ENCODE measurements around the gene TMEFF2.
"Not testable (repeated sequence)": the region's sequence is repeated elsewhere in the genome, so short reads cannot be mapped to it uniquely, and the experiment has no call there.

The TMEFF2 gene

GRCh38 chr2:192146069-192147015 is 48.4 kb downstream of the TMEFF2 start:
- Histone ChIP-seq H3K4me1 (ENCODE audit: control insufficient read depth, insufficient read depth, low read length) (no peaks in the 10 kb centered on the region), H3K36me3 (ENCODE audit: control insufficient read depth, insufficient read depth, low read length) (no peaks in the 10 kb centered on the region), H3K9me3 (ENCODE audit: control insufficient read depth, low read length) (no peaks in the 10 kb centered on the region), H3K9ac (ENCODE audit: low read length) (no peak overlapping the region), H3K27me3 (ENCODE audit: control insufficient read depth, insufficient read depth, low read length) (no peaks in the 10 kb centered on the region), H3K4me3 (ENCODE audit: low read length) (no peak overlapping the region)

- Histone ChIP-seq H3K36me3 (ENCODE audit: control insufficient read depth, insufficient read depth, low read length) (no peaks in the 10 kb centered on the region), H3K9me3 (ENCODE audit: control insufficient read depth, low read length) (no peaks in the 10 kb centered on the region), H3K9ac (ENCODE audit: low read length) (no peak overlapping the region), H3K27me3 (ENCODE audit: control insufficient read depth, insufficient read depth, low read length) (no peaks in the 10 kb centered on the region), H3K4me3 (ENCODE audit: low read length) (no peak overlapping the region), H3K4me1 (ENCODE audit: control insufficient read depth, insufficient read depth, low read length) (no peaks in the 10 kb centered on the region)
These were observed 49.2 kb downstream of the TMEFF2 start for GRCh38 chr2:192145496-192145895.

- Histone ChIP-seq H3K4me1 (ENCODE audit: control insufficient read depth, insufficient read depth, low read length) (no peaks in the 10 kb centered on the region), H3K4me3 (ENCODE audit: low read length) (no peak overlapping the region)
These were observed 54.4 kb downstream of the TMEFF2 start for GRCh38 chr2:192140236-192140839.

GRCh38 chr2:192139813-192140212 is 54.9 kb downstream of the TMEFF2 start:
- Histone ChIP-seq H3K36me3 (ENCODE audit: control insufficient read depth, insufficient read depth, low read length) (no peaks in the 10 kb centered on the region), H3K27me3 (ENCODE audit: control insufficient read depth, insufficient read depth, low read length) (no peaks in the 10 kb centered on the region), H3K4me3 (ENCODE audit: low read length) (no peak overlapping the region), H3K9me3 (ENCODE audit: control insufficient read depth, low read length) (no peaks in the 10 kb centered on the region), H3K4me1 (ENCODE audit: control insufficient read depth, insufficient read depth, low read length) (no peaks in the 10 kb centered on the region), H3K9ac (ENCODE audit: low read length) (no peak overlapping the region)

More at GRCh38 chr2:192140236-192140839, 54.4 kb downstream of the TMEFF2 start:
- H3K27me3 ChIP-seq (ENCODE audit: control insufficient read depth, insufficient read depth, low read length): no peaks in the 10 kb centered on the region
- no peaks in the 10 kb centered on the region for H3K36me3 ChIP-seq (ENCODE audit: control insufficient read depth, insufficient read depth, low read length)
- H3K9ac ChIP-seq (ENCODE audit: low read length): no peak overlapping the region
- H3K9me3 ChIP-seq (ENCODE audit: control insufficient read depth, low read length): no peaks in the 10 kb centered on the region

GRCh38 chr2:192137451-192137850 is 57.3 kb downstream of the TMEFF2 start:
- Histone ChIP-seq H3K36me3 (ENCODE audit: control insufficient read depth, insufficient read depth, low read length) (no peaks in the 10 kb centered on the region), H3K9ac (ENCODE audit: low read length) (no peak overlapping the region), H3K9me3 (ENCODE audit: control insufficient read depth, low read length) (no peaks in the 10 kb centered on the region), H3K27me3 (ENCODE audit: control insufficient read depth, insufficient read depth, low read length) (no peaks in the 10 kb centered on the region), H3K4me1 (ENCODE audit: control insufficient read depth, insufficient read depth, low read length) (no peaks in the 10 kb centered on the region), H3K4me3 (ENCODE audit: low read length) (no peak overlapping the region)

GRCh38 chr2:192132604-192133003 is 62.1 kb downstream of the TMEFF2 start:
- H3K9me3 ChIP-seq (ENCODE audit: control insufficient read depth, low read length); H3K9ac ChIP-seq (ENCODE audit: low read length); H3K36me3 ChIP-seq (ENCODE audit: control insufficient read depth, insufficient read depth, low read length); H3K27me3 ChIP-seq (ENCODE audit: control insufficient read depth, insufficient read depth, low read length); H3K4me3 ChIP-seq (ENCODE audit: low read length); H3K4me1 ChIP-seq (ENCODE audit: control insufficient read depth, insufficient read depth, low read length): not testable (repeated sequence)

GRCh38 chr2:192130312-192130711 is 64.4 kb downstream of the TMEFF2 start:
- H3K9me3 ChIP-seq (ENCODE audit: control insufficient read depth, low read length); H3K36me3 ChIP-seq (ENCODE audit: control insufficient read depth, insufficient read depth, low read length); H3K4me3 ChIP-seq (ENCODE audit: low read length); H3K4me1 ChIP-seq (ENCODE audit: control insufficient read depth, insufficient read depth, low read length); H3K9ac ChIP-seq (ENCODE audit: low read length); H3K27me3 ChIP-seq (ENCODE audit: control insufficient read depth, insufficient read depth, low read length): not testable (repeated sequence)

GRCh38 chr2:192128655-192129054 is 66.1 kb downstream of the TMEFF2 start:
- Histone ChIP-seq H3K4me1 (ENCODE audit: control insufficient read depth, insufficient read depth, low read length) (no peaks in the 10 kb centered on the region), H3K27me3 (ENCODE audit: control insufficient read depth, insufficient read depth, low read length) (no peaks in the 10 kb centered on the region), H3K9ac (ENCODE audit: low read length) (no peak overlapping the region), H3K36me3 (ENCODE audit: control insufficient read depth, insufficient read depth, low read length) (no peaks in the 10 kb centered on the region), H3K4me3 (ENCODE audit: low read length) (no peak overlapping the region), H3K9me3 (ENCODE audit: control insufficient read depth, low read length) (no peaks in the 10 kb centered on the region)

GRCh38 chr2:192127434-192127833 is 67.3 kb downstream of the TMEFF2 start:
- H3K27me3 ChIP-seq (ENCODE audit: control insufficient read depth, insufficient read depth, low read length): no peaks in the 10 kb centered on the region

GRCh38 chr2:192126912-192127311 is 67.8 kb downstream of the TMEFF2 start:
- Histone ChIP-seq H3K27me3 (ENCODE audit: control insufficient read depth, insufficient read depth, low read length) (no peaks in the 10 kb centered on the region), H3K4me1 (ENCODE audit: control insufficient read depth, insufficient read depth, low read length) (no peaks in the 10 kb centered on the region), H3K9me3 (ENCODE audit: control insufficient read depth, low read length) (no peaks in the 10 kb centered on the region), H3K36me3 (ENCODE audit: control insufficient read depth, insufficient read depth, low read length) (no peaks in the 10 kb centered on the region), H3K9ac (ENCODE audit: low read length) (no peak overlapping the region), H3K4me3 (ENCODE audit: low read length) (no peak overlapping the region)

More at GRCh38 chr2:192127434-192127833, 67.3 kb downstream of the TMEFF2 start:
- no peak overlapping the region for H3K9ac ChIP-seq (ENCODE audit: low read length)
- H3K4me3 ChIP-seq (ENCODE audit: low read length): no peak overlapping the region
- H3K4me1 ChIP-seq (ENCODE audit: control insufficient read depth, insufficient read depth, low read length): no peaks in the 10 kb centered on the region
- no peaks in the 10 kb centered on the region for H3K36me3 ChIP-seq (ENCODE audit: control insufficient read depth, insufficient read depth, low read length)
- no peaks in the 10 kb centered on the region for H3K9me3 ChIP-seq (ENCODE audit: control insufficient read depth, low read length)

- H3K4me1 ChIP-seq (ENCODE audit: control insufficient read depth, insufficient read depth, low read length): no peaks in the 10 kb centered on the region
These were observed 68.3 kb downstream of the TMEFF2 start for GRCh38 chr2:192126426-192126825.

GRCh38 chr2:192124571-192124970 is 70.2 kb downstream of the TMEFF2 start:
- Histone ChIP-seq H3K36me3 (ENCODE audit: control insufficient read depth, insufficient read depth, low read length) (no peaks in the 10 kb centered on the region), H3K9me3 (ENCODE audit: control insufficient read depth, low read length) (no peaks in the 10 kb centered on the region)

More at GRCh38 chr2:192126426-192126825, 68.3 kb downstream of the TMEFF2 start:
- Histone ChIP-seq H3K9ac (ENCODE audit: low read length) (no peak overlapping the region), H3K36me3 (ENCODE audit: control insufficient read depth, insufficient read depth, low read length) (no peaks in the 10 kb centered on the region), H3K9me3 (ENCODE audit: control insufficient read depth, low read length) (no peaks in the 10 kb centered on the region), H3K4me3 (ENCODE audit: low read length) (no peak overlapping the region), H3K27me3 (ENCODE audit: control insufficient read depth, insufficient read depth, low read length) (no peaks in the 10 kb centered on the region)

More at GRCh38 chr2:192124571-192124970, 70.2 kb downstream of the TMEFF2 start:
- no peak overlapping the region for H3K9ac ChIP-seq (ENCODE audit: low read length)
- no peaks in the 10 kb centered on the region for H3K4me1 ChIP-seq (ENCODE audit: control insufficient read depth, insufficient read depth, low read length)
- H3K27me3 ChIP-seq (ENCODE audit: control insufficient read depth, insufficient read depth, low read length): no peaks in the 10 kb centered on the region
- no peak overlapping the region for H3K4me3 ChIP-seq (ENCODE audit: low read length)

All from mucosa of stomach (tissue), 1 donor.